DND-41 (cell line): ENCODE results near the gene SCAF1.

Experiments used
- ATAC-seq: fragments of 200-7000 bp; cut with Tn5 transposase; 3 replicates; pipeline ENCODE4 v1.9.1; 2021; ENCODE audit warnings: low read depth; ENCODE audit not compliant: insufficient read depth
- DNase-seq: peaks from one replicate; pipeline ENCODE4 v3.0.0-alpha.2; 2020
- H2AFZ ChIP-seq: 2 replicates; pipeline ENCODE4 v1.6.0; 2012; ENCODE audit warnings: low read depth, low read length
- H3K27ac ChIP-seq: 2 replicates; pipeline ENCODE4 v1.5.1; 2012; ENCODE audit warnings: low read length, inconsistent platforms
- H3K27me3 ChIP-seq: fragments of 200-600 bp; sonication (generic); 2 replicates; pipeline ENCODE4 v1.6.0; 2012; ENCODE audit warnings: low read length, mild to moderate bottlenecking, inconsistent platforms; ENCODE audit not compliant: insufficient read depth, poor library complexity
- H3K36me3 ChIP-seq: 2 replicates; pipeline ENCODE4 v1.5.1; 2012; ENCODE audit warnings: low read length, inconsistent platforms; ENCODE audit not compliant: insufficient read depth
- H3K4me1 ChIP-seq: 2 replicates; pipeline ENCODE4 v1.5.1; 2012; ENCODE audit warnings: mild to moderate bottlenecking, low read length; ENCODE audit not compliant: insufficient read depth
- H3K4me2 ChIP-seq: 2 replicates; pipeline ENCODE4 v1.6.0; 2012; ENCODE audit warnings: mild to moderate bottlenecking, moderate library complexity, low read length, inconsistent platforms; ENCODE audit not compliant: insufficient read depth
- H3K4me3 ChIP-seq, 2 experiments: fragments of 200-600 bp in 1 of 2; shearing (Covaris generic) in 1 of 2; 2 replicates each; pipeline ENCODE4 v1.5.1; 2012 to 2016; ENCODE audit warnings: inconsistent platforms in 2 of 2, low read length in 2 of 2, mild to moderate bottlenecking in 2 of 2, low read depth in 1 of 2, moderate library complexity in 1 of 2
- H3K79me2 ChIP-seq: 2 replicates; pipeline ENCODE4 v1.6.0; 2012; ENCODE audit warnings: low read length, inconsistent platforms; ENCODE audit not compliant: insufficient read depth
- H3K9ac ChIP-seq: 2 replicates; pipeline ENCODE4 v1.6.0; 2012; ENCODE audit warnings: low read depth, mild to moderate bottlenecking, inconsistent platforms, low read length, moderate library complexity
- H3K9me3 ChIP-seq: 2 replicates; pipeline ENCODE4 v1.5.1; 2012; ENCODE audit warnings: low read length, moderate library complexity, mild to moderate bottlenecking, inconsistent platforms; ENCODE audit not compliant: insufficient read depth, severe bottlenecking
- H4K20me1 ChIP-seq: 2 replicates; pipeline ENCODE4 v1.6.0; 2012; ENCODE audit warnings: low read length; ENCODE audit not compliant: insufficient read depth
- EZH2 ChIP-seq: IDR thresholded peaks from 3 replicates; pipeline ENCODE4 v1.6.1; 2012; ENCODE audit warnings: borderline replicate concordance, low read depth, mild to moderate bottlenecking, moderate library complexity, low read length, inconsistent platforms; ENCODE audit not compliant: severe bottlenecking
- TF ChIP-seq, protein P1 (sequence below): IDR thresholded peaks from 2 replicates; pipeline ENCODE4 v1.5.1; 2012; ENCODE audit warnings: borderline replicate concordance, low read length, moderate library complexity, mild to moderate bottlenecking; ENCODE audit not compliant: poor library complexity, severe bottlenecking; ENCODE audit errors: extremely low read depth

The SCAF1 gene

DNA sequence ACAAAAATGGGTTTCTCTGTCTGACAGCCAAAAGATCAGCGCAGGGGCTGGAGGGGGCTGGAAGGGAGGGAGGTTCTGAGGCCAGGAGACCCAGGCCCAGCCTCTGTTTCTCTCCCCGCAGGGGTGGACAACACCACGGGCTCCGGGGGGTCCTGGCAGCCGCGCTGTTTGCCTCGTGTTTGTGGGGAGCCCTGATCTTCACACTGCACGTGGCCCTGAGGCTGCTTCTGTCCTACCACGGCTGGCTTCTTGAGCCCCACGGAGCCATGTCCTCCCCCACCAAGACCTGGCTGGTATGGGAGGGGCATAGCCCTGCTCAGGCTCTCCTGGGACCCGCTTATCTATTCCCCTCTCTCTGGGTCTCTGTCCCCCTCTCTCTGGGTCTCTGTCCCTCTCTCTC lies 58.6 kb downstream of the SCAF1 start:
- no peaks in the 10 kb centered on the region for H3K36me3 ChIP-seq
- H3K9me3 ChIP-seq: no peaks in the 10 kb centered on the region
- H2AFZ ChIP-seq: no peak overlapping the region
- H3K27me3 ChIP-seq: no peaks in the 10 kb centered on the region
- H3K9ac ChIP-seq: no peak overlapping the region
- H3K27ac ChIP-seq: no peak overlapping the region
- H3K4me1 ChIP-seq: no peaks in the 10 kb centered on the region
- TF ChIP-seq, protein P1, sequence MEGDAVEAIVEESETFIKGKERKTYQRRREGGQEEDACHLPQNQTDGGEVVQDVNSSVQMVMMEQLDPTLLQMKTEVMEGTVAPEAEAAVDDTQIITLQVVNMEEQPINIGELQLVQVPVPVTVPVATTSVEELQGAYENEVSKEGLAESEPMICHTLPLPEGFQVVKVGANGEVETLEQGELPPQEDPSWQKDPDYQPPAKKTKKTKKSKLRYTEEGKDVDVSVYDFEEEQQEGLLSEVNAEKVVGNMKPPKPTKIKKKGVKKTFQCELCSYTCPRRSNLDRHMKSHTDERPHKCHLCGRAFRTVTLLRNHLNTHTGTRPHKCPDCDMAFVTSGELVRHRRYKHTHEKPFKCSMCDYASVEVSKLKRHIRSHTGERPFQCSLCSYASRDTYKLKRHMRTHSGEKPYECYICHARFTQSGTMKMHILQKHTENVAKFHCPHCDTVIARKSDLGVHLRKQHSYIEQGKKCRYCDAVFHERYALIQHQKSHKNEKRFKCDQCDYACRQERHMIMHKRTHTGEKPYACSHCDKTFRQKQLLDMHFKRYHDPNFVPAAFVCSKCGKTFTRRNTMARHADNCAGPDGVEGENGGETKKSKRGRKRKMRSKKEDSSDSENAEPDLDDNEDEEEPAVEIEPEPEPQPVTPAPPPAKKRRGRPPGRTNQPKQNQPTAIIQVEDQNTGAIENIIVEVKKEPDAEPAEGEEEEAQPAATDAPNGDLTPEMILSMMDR: no peak
- TF ChIP-seq EZH2: no peak
- H4K20me1 ChIP-seq: no peaks in the 10 kb centered on the region
- no peak overlapping the region for H3K4me3 ChIP-seq
- no peaks in the 10 kb centered on the region for H3K79me2 ChIP-seq
- no peak for DNase-seq
- no peak overlapping the region for H3K4me2 ChIP-seq
- ATAC-seq: 0 out of 3 replicates have a peak, but pooled peaks have one; percentile 14

DNA sequence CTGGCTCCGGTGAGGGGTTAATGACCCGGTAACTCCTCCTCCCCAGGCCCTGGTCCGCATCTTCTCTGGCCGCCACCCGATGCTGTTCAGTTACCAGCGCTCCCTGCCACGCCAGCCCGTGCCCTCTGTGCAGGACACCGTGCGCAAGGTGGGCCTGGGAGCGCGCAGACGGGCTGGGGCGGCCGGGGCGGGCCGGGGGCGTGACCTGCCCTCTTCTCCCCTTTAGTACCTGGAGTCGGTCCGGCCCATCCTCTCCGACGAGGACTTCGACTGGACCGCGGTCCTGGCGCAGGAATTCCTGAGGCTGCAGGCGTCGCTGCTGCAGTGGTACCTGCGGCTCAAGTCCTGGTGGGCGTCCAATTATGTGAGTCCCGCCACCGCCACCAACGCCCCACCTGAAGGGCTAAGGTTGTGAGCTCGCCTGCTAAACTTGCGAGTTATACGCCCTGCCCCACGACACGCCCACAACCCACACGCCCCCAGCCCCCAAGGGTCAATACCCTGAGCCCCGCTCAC lies 59.3 kb downstream of the SCAF1 start:
- no peak overlapping the region for H3K9ac ChIP-seq
- ATAC-seq: no peak
- H3K4me2 ChIP-seq: no peak overlapping the region
- no peak overlapping the region for H2AFZ ChIP-seq
- TF ChIP-seq, protein P1: no peak
- TF ChIP-seq EZH2: no peak
- no peaks in the 10 kb centered on the region for H3K4me1 ChIP-seq
- H3K27ac ChIP-seq: no peak overlapping the region
- no peaks in the 10 kb centered on the region for H3K36me3 ChIP-seq
- no peaks in the 10 kb centered on the region for H4K20me1 ChIP-seq
- no peaks in the 10 kb centered on the region for H3K9me3 ChIP-seq
- no peaks in the 10 kb centered on the region for H3K79me2 ChIP-seq
- H3K4me3 ChIP-seq: no peak overlapping the region
- H3K27me3 ChIP-seq: no peaks in the 10 kb centered on the region
- DNase-seq: no peak

DNA sequence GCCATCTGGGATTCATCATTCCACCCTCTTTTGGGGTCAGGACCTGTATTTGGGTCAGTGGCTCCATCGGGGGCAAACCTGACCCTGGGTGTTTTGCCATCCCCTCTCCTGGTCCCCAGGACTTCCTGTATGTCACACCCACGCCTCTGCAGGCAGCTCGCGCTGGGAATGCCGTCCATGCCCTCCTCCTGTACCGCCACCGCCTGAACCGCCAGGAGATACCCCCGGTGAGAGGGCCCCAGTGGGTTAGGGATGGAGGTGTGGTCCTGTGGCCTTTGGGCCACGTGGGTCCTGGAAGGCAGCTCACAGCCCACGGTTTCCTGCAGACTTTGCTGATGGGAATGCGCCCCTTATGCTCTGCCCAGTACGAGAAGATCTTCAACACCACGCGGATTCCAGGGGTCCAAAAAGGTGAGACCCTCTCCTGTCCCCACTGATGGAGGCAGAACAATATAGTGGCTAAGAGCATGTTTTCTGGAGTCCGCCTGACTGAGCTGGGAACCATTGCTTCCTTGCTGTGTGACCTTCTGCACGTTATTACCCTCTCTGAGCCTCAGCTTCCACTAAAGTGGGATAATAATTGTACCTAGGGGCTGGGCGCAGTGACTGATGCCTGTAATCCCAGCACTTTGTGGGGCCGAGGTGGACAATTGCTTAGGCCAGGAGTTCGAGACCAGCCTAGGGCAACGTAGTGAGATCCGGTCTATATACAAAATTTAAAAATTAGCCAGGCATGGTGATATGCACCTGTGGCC lies 63.1 kb downstream of the SCAF1 start:
- TF ChIP-seq, protein P1: no peak
- no peak for TF ChIP-seq EZH2

More for the DNA sequence above, 63.1 kb downstream of the SCAF1 start:
- H3K4me1 ChIP-seq: no peaks in the 10 kb centered on the region
- H2AFZ ChIP-seq: no peak overlapping the region
- H3K36me3 ChIP-seq: no peaks in the 10 kb centered on the region
- H3K9ac ChIP-seq: no peak overlapping the region
- no peaks in the 10 kb centered on the region for H4K20me1 ChIP-seq
- H3K79me2 ChIP-seq: no peaks in the 10 kb centered on the region
- no peaks in the 10 kb centered on the region for H3K9me3 ChIP-seq
- H3K4me3 ChIP-seq: no peak overlapping the region
- no peak for ATAC-seq
- no peak overlapping the region for H3K4me2 ChIP-seq
- no peak overlapping the region for H3K27ac ChIP-seq
- no peaks in the 10 kb centered on the region for H3K27me3 ChIP-seq
- no peak for DNase-seq
